Astrocyte of the spinal cord (primary cell): ENCODE data around the gene WDFY4.

Experiments used
- DNase-seq: peaks from one replicate; pipeline ENCODE4 v3.0.0; 2011; ENCODE audit warnings: low read depth, low spot score
- H3K4me3 ChIP-seq: 2 replicates; pipeline ENCODE4 v1.5.1; 2011; ENCODE audit warnings: low read depth, mild to moderate bottlenecking, low read length, moderate library complexity
- in situ Hi-C: cut with HindIII; loops from 2 replicates; pipeline ENCODE4 v1.10.0; 2017; ENCODE audit warnings: low sequenced_read_pairs
- TF ChIP-seq, protein P1 (sequence below): IDR thresholded peaks from 2 replicates; pipeline ENCODE4 v1.5.1; 2012; ENCODE audit warnings: low read depth, mild to moderate bottlenecking, low read length, inconsistent platforms

The WDFY4 gene

DNA sequence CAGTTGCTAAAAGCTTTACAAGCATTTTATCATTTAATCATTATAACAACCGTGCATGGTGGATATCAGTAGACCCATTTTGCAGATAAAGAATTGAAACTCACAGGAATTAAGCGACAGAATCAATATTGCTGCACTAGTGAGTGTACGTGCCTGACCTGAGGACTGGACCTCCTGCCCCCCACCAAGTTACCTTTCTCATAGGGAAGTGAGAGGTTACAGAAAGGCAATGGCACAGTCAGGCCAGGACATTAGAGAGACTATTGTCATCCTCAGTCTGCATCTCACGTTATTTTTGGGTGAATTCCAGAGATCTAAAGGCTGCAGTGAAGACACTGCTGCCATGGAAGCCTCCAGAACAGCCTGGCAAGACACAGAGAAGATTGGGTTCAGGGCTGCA is 80.9 kb downstream of the WDFY4 start:
- no peak overlapping the region for H3K4me3 ChIP-seq
- TF ChIP-seq, protein P1, sequence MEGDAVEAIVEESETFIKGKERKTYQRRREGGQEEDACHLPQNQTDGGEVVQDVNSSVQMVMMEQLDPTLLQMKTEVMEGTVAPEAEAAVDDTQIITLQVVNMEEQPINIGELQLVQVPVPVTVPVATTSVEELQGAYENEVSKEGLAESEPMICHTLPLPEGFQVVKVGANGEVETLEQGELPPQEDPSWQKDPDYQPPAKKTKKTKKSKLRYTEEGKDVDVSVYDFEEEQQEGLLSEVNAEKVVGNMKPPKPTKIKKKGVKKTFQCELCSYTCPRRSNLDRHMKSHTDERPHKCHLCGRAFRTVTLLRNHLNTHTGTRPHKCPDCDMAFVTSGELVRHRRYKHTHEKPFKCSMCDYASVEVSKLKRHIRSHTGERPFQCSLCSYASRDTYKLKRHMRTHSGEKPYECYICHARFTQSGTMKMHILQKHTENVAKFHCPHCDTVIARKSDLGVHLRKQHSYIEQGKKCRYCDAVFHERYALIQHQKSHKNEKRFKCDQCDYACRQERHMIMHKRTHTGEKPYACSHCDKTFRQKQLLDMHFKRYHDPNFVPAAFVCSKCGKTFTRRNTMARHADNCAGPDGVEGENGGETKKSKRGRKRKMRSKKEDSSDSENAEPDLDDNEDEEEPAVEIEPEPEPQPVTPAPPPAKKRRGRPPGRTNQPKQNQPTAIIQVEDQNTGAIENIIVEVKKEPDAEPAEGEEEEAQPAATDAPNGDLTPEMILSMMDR, result no peak
- DNase-seq, result no peak
- in situ Hi-C loops, result no loop called here

DNA sequence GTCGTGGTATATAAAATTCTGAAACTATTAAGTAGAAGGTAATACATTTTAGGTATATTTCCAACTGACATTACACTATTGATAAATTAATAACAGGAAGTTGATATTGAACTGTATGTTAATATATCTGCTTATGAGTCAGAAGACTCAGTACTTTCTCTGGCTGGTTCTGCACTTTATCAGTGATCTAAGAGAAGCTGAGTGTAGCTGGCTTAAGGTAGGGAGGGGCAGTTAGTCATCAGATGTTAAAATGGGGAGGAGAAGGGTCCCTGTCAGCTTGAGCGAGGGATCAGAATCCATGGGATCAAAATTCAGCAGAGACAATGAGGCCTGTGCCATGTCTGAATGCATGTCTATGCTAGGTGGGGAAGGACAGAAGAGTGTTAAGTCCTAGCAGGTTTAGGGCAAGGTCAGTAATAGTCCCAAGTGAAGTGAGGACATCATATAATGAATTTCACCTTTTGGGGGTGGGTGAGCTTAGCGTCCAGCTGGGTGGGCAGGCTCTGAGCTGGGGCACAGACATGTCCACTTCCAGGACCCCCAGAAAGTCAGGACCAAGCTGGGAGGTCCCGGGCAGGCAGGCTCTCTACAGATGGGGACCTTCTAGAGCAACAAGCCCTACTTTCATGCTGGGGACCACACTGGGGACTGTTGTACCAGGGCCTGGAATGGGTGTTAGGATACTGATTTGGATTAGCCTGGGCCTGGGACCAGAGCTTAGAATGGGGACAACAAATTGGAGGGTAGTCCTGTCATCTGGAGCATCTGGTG is 82.9 kb downstream of the WDFY4 start:
- no peak overlapping the region for H3K4me3 ChIP-seq
- no peak for DNase-seq
- TF ChIP-seq, protein P1, result no peak
- in situ Hi-C loops, result no loop called here

GRCh38 chr10:48768144-48768766 is 83.6 kb downstream of the WDFY4 start:
- no peak for DNase-seq
- in situ Hi-C loops, result no loop called here
- TF ChIP-seq, protein P1, result no peak
- H3K4me3 ChIP-seq, result no peak overlapping the region

DNA sequence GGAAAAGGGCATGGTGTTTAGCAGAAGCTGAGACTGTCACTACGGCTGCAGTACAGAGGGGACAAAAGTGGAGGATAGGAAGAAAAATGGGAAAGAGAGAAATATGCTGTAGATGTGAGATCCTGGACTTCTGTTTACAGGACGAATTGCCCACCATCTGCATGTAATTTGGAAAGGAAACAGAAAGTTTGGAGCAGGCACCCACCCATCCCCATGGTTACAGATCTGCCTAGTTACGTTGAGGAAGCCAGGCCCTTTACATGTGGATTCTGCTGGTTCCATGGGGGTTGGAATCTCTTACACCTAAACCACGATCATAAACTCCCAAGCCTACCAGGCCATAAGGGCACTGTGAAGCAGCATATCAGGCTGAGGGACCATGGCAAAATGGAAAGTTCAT is 84.3 kb downstream of the WDFY4 start:
- H3K4me3 ChIP-seq, result no peak overlapping the region
- in situ Hi-C loops, result no loop called here
- TF ChIP-seq, protein P1, result no peak
- no peak for DNase-seq

DNA sequence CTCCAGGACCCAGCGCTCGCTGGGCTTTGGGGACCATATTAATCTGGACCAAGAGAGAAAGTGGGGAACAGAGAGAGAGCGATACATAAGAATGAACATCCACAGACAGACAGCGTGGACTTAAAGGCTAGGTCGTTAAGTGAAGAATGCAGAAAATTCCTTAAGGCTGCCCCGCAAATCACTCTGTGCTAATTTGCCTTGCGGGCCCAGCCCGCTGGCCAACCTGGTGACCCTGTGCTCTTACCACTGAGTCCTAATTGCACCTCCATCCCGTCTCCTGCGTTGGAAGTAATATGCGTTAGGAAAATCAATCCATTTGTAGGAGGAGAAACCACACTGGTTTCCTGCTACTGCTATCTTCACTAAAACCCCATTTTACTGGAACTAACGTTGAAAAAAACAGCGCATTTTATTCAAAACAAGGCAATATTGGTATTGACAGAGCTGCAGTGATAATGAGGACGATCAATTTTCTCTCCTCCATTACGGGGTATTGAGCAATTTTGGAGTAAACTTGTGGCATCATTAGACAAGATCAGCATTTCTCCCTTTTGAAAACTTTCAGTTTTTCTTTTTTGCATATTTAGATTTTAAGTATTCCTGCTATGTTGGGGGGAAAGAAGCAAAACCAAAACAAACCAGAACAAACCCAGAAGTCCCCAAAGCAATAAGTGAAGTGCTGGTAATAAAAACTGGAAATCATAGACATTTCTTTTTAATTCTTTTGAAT is 85.2 kb downstream of the WDFY4 start:
- no peak overlapping the region for H3K4me3 ChIP-seq
- in situ Hi-C loops, result no loop called here
- DNase-seq, result no peak
- TF ChIP-seq, protein P1, result no peak

DNA sequence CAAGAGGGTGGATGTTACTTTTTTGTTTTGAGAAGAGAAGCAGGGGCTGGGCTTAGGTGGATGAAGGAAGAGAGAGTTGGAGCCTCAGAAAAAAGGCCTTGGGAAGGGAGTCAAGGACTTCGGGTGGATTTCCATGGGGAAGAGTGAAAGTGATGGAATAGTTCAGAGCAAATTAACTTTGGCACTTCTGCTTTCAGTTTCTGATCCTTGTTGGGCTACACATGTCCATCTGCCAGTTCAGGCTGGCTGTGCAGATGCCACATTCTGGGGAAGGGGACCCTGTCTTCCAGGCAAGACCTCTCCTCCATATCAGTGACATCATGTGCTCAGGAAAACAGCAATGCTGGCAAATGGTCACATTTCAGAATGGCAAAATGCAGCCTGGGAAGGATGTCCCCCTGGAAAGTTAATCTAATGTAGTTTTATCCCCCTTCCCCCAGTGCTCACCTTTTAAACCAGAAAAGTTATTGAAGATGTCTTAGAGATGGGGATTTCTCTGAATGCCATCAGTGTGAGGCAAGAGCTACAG is 86.0 kb downstream of the WDFY4 start:
- no peak overlapping the region for H3K4me3 ChIP-seq
- TF ChIP-seq, protein P1, result no peak
- no peak for DNase-seq
- in situ Hi-C loops, result no loop called here
